ENCODE results near the gene COL19A1.

Gene COL19A1

DNA sequence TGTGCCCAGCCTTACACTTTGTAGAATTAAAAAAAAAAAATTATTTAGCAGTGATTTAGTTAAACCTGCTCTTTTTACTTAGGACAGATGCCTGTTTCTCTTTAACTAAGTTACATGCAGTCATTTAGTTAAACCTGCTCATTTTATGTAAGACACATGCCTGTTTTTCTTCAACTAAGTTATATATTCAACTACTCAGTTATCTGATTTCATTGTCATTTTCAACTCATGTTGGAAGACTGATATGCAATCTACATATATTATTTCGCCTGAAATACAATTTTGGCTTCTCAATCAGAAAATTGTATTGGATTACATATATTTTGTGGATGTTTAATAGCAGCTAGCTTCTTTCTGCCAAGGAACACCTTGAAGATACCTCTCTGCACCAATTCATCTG, 171.1 kb downstream of the COL19A1 start:
- Histone ChIP-seq H3K27me3 (ENCODE audit: low read length) (no peaks in the 10 kb centered on the region), H3K9ac (ENCODE audit: low read length) (no peak overlapping the region), H3K9me2 (replicated peaks; ENCODE audit: insufficient read depth, low read length) (no peaks in the 10 kb centered on the region), H3K36me3 (ENCODE audit: low read length) (no peaks in the 10 kb centered on the region), H3K79me2 (ENCODE audit: insufficient read depth, low read length) (no peaks in the 10 kb centered on the region), H3K27ac (ENCODE audit: low read depth, low read length) (no peak overlapping the region), H4K20me1 (ENCODE audit: low read depth, low read length) (no peaks in the 10 kb centered on the region), H3K4me2 (ENCODE audit: low read depth, low read length, poor library complexity, severe bottlenecking) (no peak overlapping the region), H2AFZ (ENCODE audit: low read depth, low read length, severe bottlenecking) (no peak overlapping the region), H3F3A (ENCODE audit: insufficient read depth) (no peaks in the 10 kb centered on the region), H3K4me3 (ENCODE audit: insufficient read depth, low read length, poor library complexity, severe bottlenecking) (no peak overlapping the region), H3K9me3 (ENCODE audit: insufficient read depth, low read length) (no peaks in the 10 kb centered on the region)
- TF ChIP-seq, protein P1, sequence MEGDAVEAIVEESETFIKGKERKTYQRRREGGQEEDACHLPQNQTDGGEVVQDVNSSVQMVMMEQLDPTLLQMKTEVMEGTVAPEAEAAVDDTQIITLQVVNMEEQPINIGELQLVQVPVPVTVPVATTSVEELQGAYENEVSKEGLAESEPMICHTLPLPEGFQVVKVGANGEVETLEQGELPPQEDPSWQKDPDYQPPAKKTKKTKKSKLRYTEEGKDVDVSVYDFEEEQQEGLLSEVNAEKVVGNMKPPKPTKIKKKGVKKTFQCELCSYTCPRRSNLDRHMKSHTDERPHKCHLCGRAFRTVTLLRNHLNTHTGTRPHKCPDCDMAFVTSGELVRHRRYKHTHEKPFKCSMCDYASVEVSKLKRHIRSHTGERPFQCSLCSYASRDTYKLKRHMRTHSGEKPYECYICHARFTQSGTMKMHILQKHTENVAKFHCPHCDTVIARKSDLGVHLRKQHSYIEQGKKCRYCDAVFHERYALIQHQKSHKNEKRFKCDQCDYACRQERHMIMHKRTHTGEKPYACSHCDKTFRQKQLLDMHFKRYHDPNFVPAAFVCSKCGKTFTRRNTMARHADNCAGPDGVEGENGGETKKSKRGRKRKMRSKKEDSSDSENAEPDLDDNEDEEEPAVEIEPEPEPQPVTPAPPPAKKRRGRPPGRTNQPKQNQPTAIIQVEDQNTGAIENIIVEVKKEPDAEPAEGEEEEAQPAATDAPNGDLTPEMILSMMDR (IDR thresholded peaks at IDR 0.05; ENCODE audit: insufficient read depth, low read length, poor library complexity, severe bottlenecking), result no peak
- TF ChIP-seq EZH2phosphoT487 (conservative IDR thresholded peaks at IDR 0.05; ENCODE audit: low read length), result no peak

GRCh38 chr6:70040766-70041165, 174.4 kb downstream of the COL19A1 start:
- H3K27ac ChIP-seq (ENCODE audit: low read depth, low read length), result no peak overlapping the region
- no peak overlapping the region for H2AFZ ChIP-seq (ENCODE audit: low read depth, low read length, severe bottlenecking)
- no peaks in the 10 kb centered on the region for H3K9me2 ChIP-seq (replicated peaks; ENCODE audit: insufficient read depth, low read length)
- H3K9ac ChIP-seq (ENCODE audit: low read length), result no peak overlapping the region
- TF ChIP-seq, protein P1 (IDR thresholded peaks at IDR 0.05; ENCODE audit: insufficient read depth, low read length, poor library complexity, severe bottlenecking), result no peak
- TF ChIP-seq EZH2phosphoT487 (conservative IDR thresholded peaks at IDR 0.05; ENCODE audit: low read length), result no peak
- H3K4me3 ChIP-seq (ENCODE audit: insufficient read depth, low read length, poor library complexity, severe bottlenecking), result no peak overlapping the region
- H3K4me2 ChIP-seq (ENCODE audit: low read depth, low read length, poor library complexity, severe bottlenecking), result no peak overlapping the region
- no peaks in the 10 kb centered on the region for H3K27me3 ChIP-seq (ENCODE audit: low read length)
- H4K20me1 ChIP-seq (ENCODE audit: low read depth, low read length), result no peaks in the 10 kb centered on the region
- H3K36me3 ChIP-seq (ENCODE audit: low read length), result no peaks in the 10 kb centered on the region
- no peaks in the 10 kb centered on the region for H3F3A ChIP-seq (ENCODE audit: insufficient read depth)
- H3K9me3 ChIP-seq (ENCODE audit: insufficient read depth, low read length), result no peaks in the 10 kb centered on the region
- no peaks in the 10 kb centered on the region for H3K79me2 ChIP-seq (ENCODE audit: insufficient read depth, low read length)

DNA sequence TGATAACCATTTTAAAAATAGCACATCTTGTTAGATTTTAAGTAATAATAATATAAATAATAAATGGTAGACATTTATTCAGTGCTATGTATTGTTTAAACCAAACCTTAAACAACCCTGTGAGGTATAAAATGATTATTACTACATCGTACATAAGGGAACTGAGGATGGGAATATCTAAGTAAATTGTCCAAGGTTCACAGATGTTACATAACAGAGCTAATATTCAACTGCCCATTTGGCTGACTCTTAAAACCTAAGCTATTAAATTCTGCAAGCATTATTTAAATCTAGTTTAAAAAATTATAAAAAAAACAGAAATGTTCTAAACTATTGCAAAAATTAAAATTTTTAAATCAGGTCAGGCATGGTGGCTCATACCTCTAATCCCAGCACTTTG, 175.1 kb downstream of the COL19A1 start:
- no peak overlapping the region for H3K9ac ChIP-seq (ENCODE audit: low read length)
- H3K4me3 ChIP-seq (ENCODE audit: insufficient read depth, low read length, poor library complexity, severe bottlenecking), result no peak overlapping the region
- H3K36me3 ChIP-seq (ENCODE audit: low read length), result no peaks in the 10 kb centered on the region
- H3K9me3 ChIP-seq (ENCODE audit: insufficient read depth, low read length), result no peaks in the 10 kb centered on the region
- H4K20me1 ChIP-seq (ENCODE audit: low read depth, low read length), result no peaks in the 10 kb centered on the region
- TF ChIP-seq EZH2phosphoT487 (conservative IDR thresholded peaks at IDR 0.05; ENCODE audit: low read length), result no peak
- TF ChIP-seq, protein P1 (IDR thresholded peaks at IDR 0.05; ENCODE audit: insufficient read depth, low read length, poor library complexity, severe bottlenecking), result no peak
- H2AFZ ChIP-seq (ENCODE audit: low read depth, low read length, severe bottlenecking), result no peak overlapping the region
- H3F3A ChIP-seq (ENCODE audit: insufficient read depth), result no peaks in the 10 kb centered on the region
- H3K27ac ChIP-seq (ENCODE audit: low read depth, low read length), result no peak overlapping the region
- no peaks in the 10 kb centered on the region for H3K27me3 ChIP-seq (ENCODE audit: low read length)
- H3K79me2 ChIP-seq (ENCODE audit: insufficient read depth, low read length), result no peaks in the 10 kb centered on the region
- H3K9me2 ChIP-seq (replicated peaks; ENCODE audit: insufficient read depth, low read length), result no peaks in the 10 kb centered on the region
- no peak overlapping the region for H3K4me2 ChIP-seq (ENCODE audit: low read depth, low read length, poor library complexity, severe bottlenecking)

All from SU-DHL-6 (cell line).